AG09319 (cell line): ENCODE measurements around the gene SERPINA4.

ENCODE experiments used
- DNase-seq: peaks from one replicate; pipeline ENCODE4 v3.0.0-alpha.2; 2010; ENCODE audit warnings: low read depth; ENCODE audit errors: extremely low read depth
- CTCF ChIP-seq: IDR thresholded peaks from 2 replicates; pipeline ENCODE4 v1.5.1; 2011; ENCODE audit warnings: low read depth, mild to moderate bottlenecking, inconsistent platforms, low read length, moderate library complexity

SERPINA4 gene

GRCh38 chr14:94536836-94537235 lies 24.4 kb upstream of the SERPINA4 start:
- no peak for TF ChIP-seq CTCF
- DNase-seq = no peak

- DNase-seq = no peak
- TF ChIP-seq CTCF = no peak
Observed at GRCh38 chr14:94538070-94538740, 23.0 kb upstream of the SERPINA4 start.

- TF ChIP-seq CTCF = no peak
- no peak for DNase-seq
Observed at GRCh38 chr14:94539181-94539580, 22.1 kb upstream of the SERPINA4 start.

- peak; percentile 7; the same call in 1 of the 2 replicates for TF ChIP-seq CTCF
- no peak for DNase-seq
Observed at GRCh38 chr14:94540031-94540794, 21.0 kb upstream of the SERPINA4 start.

GRCh38 chr14:94541234-94541975 lies 19.8 kb upstream of the SERPINA4 start:
- no peak for TF ChIP-seq CTCF
- DNase-seq = no peak

GRCh38 chr14:94542111-94542810 lies 19.0 kb upstream of the SERPINA4 start:
- no peak for DNase-seq
- no peak for TF ChIP-seq CTCF
